GM10266 (cell line): ENCODE results near the gene CYFIP2.

ENCODE experiments used
- DNase-seq: peaks from one replicate; pipeline ENCODE4 v3.0.0; 2012; ENCODE audit errors: extremely low spot score
- CTCF ChIP-seq: IDR thresholded peaks from 2 replicates; pipeline ENCODE4 v1.5.1; 2012; ENCODE audit warnings: mild to moderate bottlenecking, low read depth; ENCODE audit not compliant: control insufficient read depth, insufficient read depth; ENCODE audit errors: missing control alignments

The CYFIP2 gene

GRCh38 chr5:157269761-157270272 lies 3.9 kb downstream of the CYFIP2 start:
- no peak for TF ChIP-seq CTCF
- DNase-seq = no peak

GRCh38 chr5:157270771-157271170 lies 4.8 kb downstream of the CYFIP2 start:
- no peak for TF ChIP-seq CTCF
- no peak for DNase-seq

- no peak for TF ChIP-seq CTCF
- DNase-seq = peak; percentile 78
Measured at GRCh38 chr5:157271740-157272271, 5.9 kb downstream of the CYFIP2 start.

- peak; percentile 56 for DNase-seq
- TF ChIP-seq CTCF = no peak
Measured at GRCh38 chr5:157273131-157273556, 7.2 kb downstream of the CYFIP2 start.

GRCh38 chr5:157275403-157275802 lies 9.5 kb downstream of the CYFIP2 start:
- TF ChIP-seq CTCF = no peak
- no peak for DNase-seq

- no peak for DNase-seq
Measured at GRCh38 chr5:157278319-157279037, 12.6 kb downstream of the CYFIP2 start.

More at GRCh38 chr5:157278319-157279037, 12.6 kb downstream of the CYFIP2 start:
- TF ChIP-seq CTCF = no peak
